T follicular helper cell (primary cell): ENCODE measurements around the gene IDE.
"Not testable (repeated sequence)": the region's sequence is repeated elsewhere in the genome, so short reads cannot be mapped to it uniquely, and the experiment has no call there.

Experiments used
- DNase-seq: peaks from one replicate; pipeline ENCODE4 v3.0.0-alpha.2; 2020; ENCODE audit warnings: low read depth

IDE gene

GRCh38 chr10:92419740-92420545 is 153.9 kb downstream of the IDE start:
- no peak for DNase-seq

GRCh38 chr10:92418891-92419290 is 155.0 kb downstream of the IDE start:
- no peak for DNase-seq

- DNase-seq = no peak
These were observed 155.7 kb downstream of the IDE start for GRCh38 chr10:92418221-92418620.

GRCh38 chr10:92413519-92413918 is 160.4 kb downstream of the IDE start:
- no peak for DNase-seq

GRCh38 chr10:92413011-92413410 is 160.9 kb downstream of the IDE start:
- DNase-seq = no peak

GRCh38 chr10:92411406-92411805 is 162.5 kb downstream of the IDE start:
- DNase-seq = no peak

- DNase-seq = no peak
These were observed 163.4 kb downstream of the IDE start for GRCh38 chr10:92410501-92410900.

- no peak for DNase-seq
These were observed 165.9 kb downstream of the IDE start for GRCh38 chr10:92408017-92408361.

- DNase-seq = no peak
These were observed 166.4 kb downstream of the IDE start for GRCh38 chr10:92407305-92408016.

- DNase-seq = no peak
These were observed 168.4 kb downstream of the IDE start for GRCh38 chr10:92405419-92405924.

GRCh38 chr10:92404612-92405418 is 169.1 kb downstream of the IDE start:
- DNase-seq = no peak

GRCh38 chr10:92402234-92402633 is 171.7 kb downstream of the IDE start:
- not testable (repeated sequence) for DNase-seq
